H1 (cell line): ENCODE measurements around the gene SH3D19. TPM values are rescaled to one million over a fixed set of nuclear protein-coding genes. Genes with fewer than 3 reads are reported as not detected.

Experiments used
- CTCF ChIA-PET: fragments of 300-600 bp; sonication (Branson Sonifier 250); formaldehyde crosslinking; loops from one replicate; lab custom pipeline; 2021; ENCODE audit not compliant: partially characterized antibody; lab: Charles Lee
- POLR2A ChIA-PET: fragments of 300-600 bp; sonication (Branson Sonifier 250); formaldehyde crosslinking; loops from one replicate; lab custom pipeline; 2021; ENCODE audit warnings: inconsistent platforms; ENCODE audit not compliant: partially characterized antibody; lab: Charles Lee
- DNase-seq, 2 experiments: peaks; one replicate each; pipeline versions ENCODE4 v3.0.0 to v3.0.0-alpha.2; 2010 to 2022; ENCODE audit warnings: low spot score in 2 of 2, low read depth in 1 of 2, mixed read lengths in 1 of 2
- FAIRE-seq: peaks from 2 replicates; lab custom pipeline; 2011; peaks lifted over from hg19 to GRCh38; lab: Jason Lieb, UNC
- H2AFZ ChIP-seq: 2 replicates; pipeline ENCODE4 v1.8.1; 2012; ENCODE audit warnings: low read length, inconsistent platforms
- H2AK5ac ChIP-seq: 2 replicates; pipeline ENCODE4 v1.6.1; 2013; ENCODE audit warnings: low read depth, low read length
- H2BK120ac ChIP-seq: replicated peaks from 2 replicates; pipeline ENCODE3; 2013; ENCODE audit warnings: low read depth, low read length, inconsistent platforms
- H2BK12ac ChIP-seq: 2 replicates; pipeline ENCODE4 v1.6.1; 2013; ENCODE audit warnings: low read depth, low read length
- H2BK15ac ChIP-seq: 2 replicates; pipeline ENCODE4 v1.6.1; 2013; ENCODE audit warnings: low read length
- H2BK20ac ChIP-seq: 2 replicates; pipeline ENCODE4 v1.6.1; 2013; ENCODE audit warnings: low read length
- H2BK5ac ChIP-seq: 2 replicates; pipeline ENCODE4 v1.6.1; 2013; ENCODE audit warnings: low read depth, low read length
- H3K14ac ChIP-seq: 2 replicates; pipeline ENCODE4 v1.6.1; 2013; ENCODE audit warnings: inconsistent platforms; ENCODE audit not compliant: insufficient read length
- H3K18ac ChIP-seq: 2 replicates; pipeline ENCODE4 v1.6.1; 2013; ENCODE audit warnings: low read length; ENCODE audit errors: extremely low read depth
- H3K23ac ChIP-seq: 2 replicates; pipeline ENCODE4 v1.6.1; 2013; ENCODE audit warnings: inconsistent platforms; ENCODE audit not compliant: insufficient read length
- H3K23me2 ChIP-seq: 2 replicates; pipeline ENCODE4 v1.6.1; 2013; ENCODE audit warnings: low read depth, low read length
- H3K27ac ChIP-seq: 2 replicates; pipeline ENCODE4 v1.6.1; 2011; ENCODE audit warnings: low read depth, low read length, inconsistent platforms
- H3K27me3 ChIP-seq, 4 experiments: replicated peaks in 1 of 4; 1 replicate in 1 of 4; 2 replicates in 3 of 4; pipeline versions ENCODE4 v1.6.1 to v1.8.1; 2011 to 2013; ENCODE audit warnings: low read length in 3 of 4, mild to moderate bottlenecking in 3 of 4, inconsistent platforms in 2 of 4, mixed read lengths in 2 of 4, moderate library complexity in 1 of 4; ENCODE audit not compliant: control insufficient read depth in 3 of 4, insufficient read depth in 3 of 4; ENCODE audit errors: extremely low read depth in 1 of 4
- H3K36me3 ChIP-seq, 4 experiments: 2 replicates each; pipeline versions ENCODE4 v1.6.1 to v1.8.1; 2011 to 2013; ENCODE audit warnings: mild to moderate bottlenecking in 4 of 4, low read length in 3 of 4, moderate library complexity in 2 of 4, control low read depth in 1 of 4, inconsistent platforms in 1 of 4; ENCODE audit not compliant: insufficient read depth in 4 of 4, control insufficient read depth in 2 of 4
- H3K4ac ChIP-seq: replicated peaks from 2 replicates; pipeline ENCODE3; 2013; ENCODE audit warnings: low read length, low read depth, mixed read lengths, inconsistent platforms; ENCODE audit not compliant: insufficient read length
- H3K4me1 ChIP-seq, 4 experiments: replicated peaks in 1 of 4; 1 replicate in 1 of 4; 2 replicates in 3 of 4; pipeline versions ENCODE4 v1.6.1 to v1.8.1; 2011 to 2013; ENCODE audit warnings: low read length in 3 of 4, inconsistent platforms in 2 of 4, mixed read lengths in 1 of 4; ENCODE audit not compliant: insufficient read depth in 4 of 4, control insufficient read depth in 3 of 4
- H3K4me2 ChIP-seq, 2 experiments: 2 replicates each; pipeline versions ENCODE4 v1.6.1 to v1.8.1; 2011 to 2013; ENCODE audit warnings: low read depth in 2 of 2, low read length in 2 of 2, control low read depth in 1 of 2, inconsistent platforms in 1 of 2, mild to moderate bottlenecking in 1 of 2; ENCODE audit not compliant: insufficient read depth in 1 of 2
- H3K4me3 ChIP-seq, 4 experiments: fragments of 200-600, 300-600 bp in 1 of 4; sonication (generic), shearing (Covaris generic), sonication (Bioruptor Twin) in 1 of 4; 2 replicates each; pipeline versions ENCODE4 v1.5.1 to v1.8.1; 2011 to 2016; ENCODE audit warnings: low read length in 4 of 4, low read depth in 3 of 4, control low read depth in 2 of 4, inconsistent platforms in 2 of 4, mild to moderate bottlenecking in 2 of 4, mixed read lengths in 1 of 4, moderate library complexity in 1 of 4; ENCODE audit not compliant: insufficient read depth in 2 of 4; ENCODE audit errors: extremely low read depth in 1 of 4
- H3K56ac ChIP-seq: replicated peaks from 2 replicates; pipeline ENCODE3; 2013; ENCODE audit warnings: low read depth, mild to moderate bottlenecking, mixed read lengths, low read length, inconsistent platforms; ENCODE audit not compliant: insufficient read length
- H3K79me1 ChIP-seq: 2 replicates; pipeline ENCODE4 v1.6.1; 2013; ENCODE audit warnings: low read depth, low read length, control low read depth
- H3K79me2 ChIP-seq, 2 experiments: 2 replicates each; pipeline versions ENCODE4 v1.6.1 to v1.8.1; 2012 to 2013; ENCODE audit warnings: low read length in 2 of 2, mild to moderate bottlenecking in 2 of 2, inconsistent platforms in 1 of 2; ENCODE audit not compliant: insufficient read depth in 2 of 2, control insufficient read depth in 1 of 2
- H3K9ac ChIP-seq, 4 experiments: replicated peaks in 1 of 4; 1 replicate in 1 of 4; 2 replicates in 3 of 4; pipeline versions ENCODE4 v1.6.1 to v1.8.1; 2011 to 2013; ENCODE audit warnings: low read depth in 3 of 4, low read length in 3 of 4, control low read depth in 2 of 4, mild to moderate bottlenecking in 2 of 4, moderate library complexity in 2 of 4, inconsistent platforms in 1 of 4; ENCODE audit errors: extremely low read depth in 1 of 4
- H3K9me3 ChIP-seq, 2 experiments: 2 replicates each; pipeline versions ENCODE4 v1.6.1 to v1.8.1; 2012 to 2013; ENCODE audit warnings: mild to moderate bottlenecking in 2 of 2, moderate library complexity in 2 of 2, control low read depth in 1 of 2, inconsistent platforms in 1 of 2, low read depth in 1 of 2, low read length in 1 of 2, mixed read lengths in 1 of 2; ENCODE audit not compliant: insufficient read depth in 2 of 2
- H4K20me1 ChIP-seq, 2 experiments: replicated peaks in 1 of 2; 2 replicates each; pipeline versions ENCODE3 to v1.8.1; 2011 to 2013; ENCODE audit warnings: inconsistent platforms in 2 of 2, low read length in 2 of 2, mild to moderate bottlenecking in 1 of 2; ENCODE audit not compliant: insufficient read depth in 2 of 2, control insufficient read depth in 1 of 2
- H4K5ac ChIP-seq: 2 replicates; pipeline ENCODE4 v1.6.1; 2013; ENCODE audit warnings: low read length, low read depth, mixed read lengths, inconsistent platforms; ENCODE audit not compliant: insufficient read length
- H4K8ac ChIP-seq: 2 replicates; pipeline ENCODE4 v1.8.0; 2013; ENCODE audit warnings: mild to moderate bottlenecking, moderate library complexity, low read length, inconsistent platforms; ENCODE audit not compliant: insufficient read depth; ENCODE audit errors: extremely low read depth
- H4K91ac ChIP-seq: replicated peaks from 2 replicates; pipeline ENCODE3; 2013; ENCODE audit warnings: low read length, mixed read lengths, inconsistent platforms; ENCODE audit not compliant: insufficient read length
- NRF1 ChIP-seq: IDR thresholded peaks from 2 replicates; pipeline ENCODE4 v1.6.1; 2011; ENCODE audit warnings: mild to moderate bottlenecking, low read depth, low read length, improper control_type of control experiment
- RNF2 ChIP-seq: fragments of 200-900, 300-1000 bp; sonication (generic); IDR thresholded peaks from 2 replicates; pipeline ENCODE4 v1.7.1; 2016; ENCODE audit warnings: borderline replicate concordance, low read depth, mild to moderate bottlenecking, antibody characterized with exemption, low read length; ENCODE audit not compliant: poor library complexity, severe bottlenecking; ENCODE audit errors: missing control alignments
- TAF7 ChIP-seq: optimal IDR thresholded peaks from 2 replicates; pipeline ENCODE3; 2011; ENCODE audit warnings: low read depth, mild to moderate bottlenecking, inconsistent platforms, low read length, moderate library complexity, borderline replicate concordance
- polyA plus RNA-seq, 7 experiments: library from polyadenylated mRNA; depleted of rRNA in 3 of 7; stranded (reverse) in 5 of 7; unstranded in 2 of 7; fragments of >200 nt in 5 of 7; fragments of 200-250 nt in 2 of 7; gene quantifications; 1 replicate in 5 of 7; 2 replicates in 1 of 7; 4 replicates in 1 of 7; pipeline versions ENCODE4 v1.2.1 to v1.2.3, GENCODE V29; 2011 to 2013; ENCODE audit warnings: missing spikeins in 2 of 7, mixed read lengths in 2 of 7
- total RNA-seq: library from RNA; stranded (reverse); fragmentation: NEBNext Ultra II Directional; extraction: Animal tissue kit (Norgen Biotek cat#: 25700); gene quantifications from 2 replicates; pipeline ENCODE4 v1.2.1, GENCODE V29; 2021
- TF ChIP-seq, protein P1 (sequence below): IDR thresholded peaks from 2 replicates; pipeline ENCODE4 v1.6.1; 2012; ENCODE audit warnings: inconsistent platforms

SH3D19 gene
- total and polyA plus RNA-seq, 2 of the 8 experiments (the other 6 are each of a cell fraction or from before 2014, with no cell fraction given): 11.7 to 51.3 TPM

DNA sequence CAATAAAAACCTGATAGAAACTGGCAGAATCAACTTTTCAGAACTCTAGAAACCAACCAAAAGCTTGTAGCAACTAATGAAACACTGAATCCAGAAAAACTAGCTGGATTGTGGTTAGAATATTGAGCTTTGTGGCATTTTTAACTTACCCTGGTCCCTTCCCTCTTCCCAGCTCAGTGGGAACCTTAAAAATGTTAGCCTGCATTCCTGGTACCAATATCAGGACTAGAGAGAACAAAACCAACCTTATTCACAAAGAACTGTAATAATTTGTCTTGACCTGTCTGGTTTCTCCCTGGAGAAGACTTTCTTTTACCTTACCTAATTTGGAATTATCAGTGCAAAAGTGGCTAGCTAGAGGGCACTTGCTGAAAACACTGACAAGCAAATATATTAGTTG lies 21.2 kb downstream of the SH3D19 start:
- no peaks in the 10 kb centered on the region for H3K23me2 ChIP-seq
- H2BK20ac ChIP-seq: no peak overlapping the region
- no peak overlapping the region for H3K27ac ChIP-seq
- no peak overlapping the region for H3K4me2 ChIP-seq
- H3K14ac ChIP-seq: peak overlapping the region; percentile 66
- no peak overlapping the region for H2BK120ac ChIP-seq
- no peak overlapping the region for H3K9ac ChIP-seq
- peaks cover 10% of the 10 kb centered on the region for H3K79me1 ChIP-seq
- H2AK5ac ChIP-seq: no peak overlapping the region
- H3K56ac ChIP-seq: no peak overlapping the region
- no peak for FAIRE-seq
- no peak overlapping the region for H3K23ac ChIP-seq
- H4K91ac ChIP-seq: no peak overlapping the region
- peaks cover 4 to 7% (median 4%) of the 10 kb centered on the region in 4 experiments for H3K4me1 ChIP-seq
- no peak for DNase-seq
- no peak overlapping the region for H2BK5ac ChIP-seq
- POLR2A ChIA-PET: interaction anchor here (0.9 to 3.4 kb wide), 6 partner anchors 12 to 100 kb away, joined by 3 to 16 read pairs (median 5); partner anchors contain the start of gene SH3D19
- peaks cover 0 to 83% of the 10 kb centered on the region in 2 experiments; a peak in 3 of 4 replicates for H3K79me2 ChIP-seq
- H3K9me3 ChIP-seq: no peaks in the 10 kb centered on the region
- no peaks in the 10 kb centered on the region for H3K27me3 ChIP-seq
- no peak overlapping the region for H4K5ac ChIP-seq
- H4K20me1 ChIP-seq: peaks cover 0 to 9% of the 10 kb centered on the region in 2 experiments
- no peaks in the 10 kb centered on the region for H3K36me3 ChIP-seq
- CTCF ChIA-PET: interaction anchor here (0.6 to 7.1 kb wide), 15 partner anchors 9 to 380 kb away, joined by 3 to 59 read pairs (median 3); partner anchors contain the start of gene PRSS48
- TF ChIP-seq NRF1: no peak
- no peak for TF ChIP-seq RNF2
- TF ChIP-seq, protein P1, sequence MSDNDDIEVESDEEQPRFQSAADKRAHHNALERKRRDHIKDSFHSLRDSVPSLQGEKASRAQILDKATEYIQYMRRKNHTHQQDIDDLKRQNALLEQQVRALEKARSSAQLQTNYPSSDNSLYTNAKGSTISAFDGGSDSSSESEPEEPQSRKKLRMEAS: no peak
- TF ChIP-seq TAF7: no peak
- H4K8ac ChIP-seq: no peak overlapping the region
- no peak overlapping the region for H3K4me3 ChIP-seq
- no peak overlapping the region for H2AFZ ChIP-seq
- no peak overlapping the region for H2BK12ac ChIP-seq
- H3K18ac ChIP-seq: no peak overlapping the region
- H3K4ac ChIP-seq: no peak overlapping the region
- H2BK15ac ChIP-seq: no peak overlapping the region
